Stimulated activated naive CD8-positive, alpha-beta T cell treated with anti-CD3 and anti-CD28 coated beads, Interleukin-15, Interleukin-2, amounts not matched to agents 100 ng/mL and 50 ng/mL, for 24 hours (primary cell): ENCODE measurements around the gene GH1.
"Not testable (repeated sequence)": the region's sequence is repeated elsewhere in the genome, so short reads cannot be mapped to it uniquely, and the experiment has no call there.

ENCODE experiments used
- H3K27ac Mint-ChIP-seq: one replicate; pipeline ENCODE4 v1.8.0; 2021; ENCODE audit warnings: mild to moderate bottlenecking, mixed read lengths
- H3K27me3 Mint-ChIP-seq: one replicate; pipeline ENCODE4 v1.8.0; 2021; ENCODE audit warnings: mixed read lengths
- H3K36me3 Mint-ChIP-seq: one replicate; pipeline ENCODE4 v1.8.0; 2021; ENCODE audit warnings: low read depth, mixed read lengths
- H3K4me1 Mint-ChIP-seq: one replicate; pipeline ENCODE4 v1.8.0; 2021; ENCODE audit warnings: low read depth, mixed read lengths
- H3K4me3 Mint-ChIP-seq: one replicate; pipeline ENCODE4 v1.8.0; 2021; ENCODE audit warnings: mild to moderate bottlenecking, mixed read lengths
- H3K9me3 Mint-ChIP-seq: one replicate; pipeline ENCODE4 v1.8.0; 2021; ENCODE audit warnings: mixed read lengths

GH1 gene

GRCh38 chr17:63937319-63937718, 18.7 kb upstream of the GH1 start:
- Mint-ChIP-seq H3K27ac (no peak overlapping the region), H3K4me1 (peaks cover 21% of the 10 kb centered on the region), H3K4me3 (no peak overlapping the region), H3K36me3 (no peaks in the 10 kb centered on the region), H3K27me3 (no peaks in the 10 kb centered on the region), H3K9me3 (no peaks in the 10 kb centered on the region)

DNA sequence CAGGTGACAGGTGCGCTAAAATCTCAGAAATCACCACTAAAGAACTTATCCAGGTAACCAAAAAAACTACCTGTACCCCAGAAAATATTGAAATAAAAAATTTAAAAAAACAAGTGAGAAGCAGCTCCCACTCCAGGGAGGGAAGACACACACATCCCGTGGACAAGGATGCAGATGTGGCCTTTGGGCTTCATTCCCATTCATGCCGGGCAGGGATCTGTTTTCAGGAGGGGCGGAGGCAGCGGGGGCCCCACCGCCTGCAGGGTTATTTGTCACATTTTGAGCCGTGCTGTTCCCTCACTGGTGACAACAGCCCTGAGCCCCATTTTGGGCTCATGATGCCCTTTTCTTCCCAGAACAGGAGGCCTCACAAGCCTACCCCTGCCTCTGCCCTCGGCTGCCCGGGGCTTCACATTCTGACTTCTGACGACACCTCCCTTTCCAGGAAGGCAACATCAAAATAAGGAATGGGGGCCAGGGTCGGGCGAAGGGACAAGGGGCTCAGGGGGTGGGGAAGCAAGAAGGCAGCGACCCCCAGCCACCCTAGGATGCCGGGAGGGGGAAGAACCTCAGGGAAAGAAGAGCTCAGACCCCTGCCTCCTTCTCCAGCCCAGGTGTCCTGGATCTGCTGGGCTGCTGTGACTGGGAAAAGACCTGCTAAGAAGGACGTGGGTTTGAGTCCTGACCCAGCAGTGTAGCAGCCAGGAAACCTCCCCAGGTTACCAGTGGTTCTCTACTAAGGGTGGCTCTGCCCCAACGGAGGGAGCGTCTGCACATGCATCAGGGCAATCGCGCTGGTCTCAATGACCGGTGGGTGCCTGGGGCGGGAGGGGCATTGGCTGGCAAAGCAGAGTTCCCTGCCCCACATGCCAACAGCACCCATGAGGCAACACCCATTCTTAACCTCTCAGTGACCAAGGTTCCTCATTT, 15.8 kb upstream of the GH1 start:
- no peaks in the 10 kb centered on the region for H3K36me3 Mint-ChIP-seq
- H3K27me3 Mint-ChIP-seq: no peaks in the 10 kb centered on the region
- no peak overlapping the region for H3K4me3 Mint-ChIP-seq
- peaks cover 35% of the 10 kb centered on the region for H3K4me1 Mint-ChIP-seq
- no peaks in the 10 kb centered on the region for H3K9me3 Mint-ChIP-seq
- no peak overlapping the region for H3K27ac Mint-ChIP-seq

GRCh38 chr17:63933598-63933997, 15.0 kb upstream of the GH1 start:
- Mint-ChIP-seq H3K27ac (no peak overlapping the region), H3K9me3 (no peaks in the 10 kb centered on the region), H3K36me3 (no peaks in the 10 kb centered on the region), H3K4me3 (no peak overlapping the region), H3K27me3 (no peaks in the 10 kb centered on the region), H3K4me1 (peaks cover 30% of the 10 kb centered on the region)

DNA sequence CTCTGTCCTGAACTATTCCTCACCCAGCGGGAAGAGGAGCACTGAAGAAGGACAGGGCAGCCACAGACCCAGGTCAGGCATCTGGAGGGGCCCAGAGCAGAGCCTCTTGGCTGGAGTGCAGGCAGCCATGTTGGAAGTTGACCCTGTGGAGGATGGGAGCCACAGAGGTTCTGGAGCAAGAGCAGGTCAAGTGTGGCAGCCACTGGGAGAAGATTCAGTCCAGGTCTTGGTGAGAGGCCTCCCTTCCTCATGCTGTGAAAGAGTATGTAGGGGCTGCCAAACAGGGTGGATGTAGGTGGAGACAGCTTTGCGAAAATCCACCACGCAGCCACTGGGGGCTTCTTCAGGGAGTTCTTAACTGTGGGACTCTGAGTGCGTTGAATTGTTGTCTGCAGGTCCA, 14.1 kb upstream of the GH1 start:
- Mint-ChIP-seq H3K4me3 (peak overlapping the region; percentile 93), H3K36me3 (no peaks in the 10 kb centered on the region), H3K27me3 (no peaks in the 10 kb centered on the region), H3K9me3 (no peaks in the 10 kb centered on the region), H3K27ac (peak overlapping the region; percentile 74), H3K4me1 (peaks cover 28% of the 10 kb centered on the region)

DNA sequence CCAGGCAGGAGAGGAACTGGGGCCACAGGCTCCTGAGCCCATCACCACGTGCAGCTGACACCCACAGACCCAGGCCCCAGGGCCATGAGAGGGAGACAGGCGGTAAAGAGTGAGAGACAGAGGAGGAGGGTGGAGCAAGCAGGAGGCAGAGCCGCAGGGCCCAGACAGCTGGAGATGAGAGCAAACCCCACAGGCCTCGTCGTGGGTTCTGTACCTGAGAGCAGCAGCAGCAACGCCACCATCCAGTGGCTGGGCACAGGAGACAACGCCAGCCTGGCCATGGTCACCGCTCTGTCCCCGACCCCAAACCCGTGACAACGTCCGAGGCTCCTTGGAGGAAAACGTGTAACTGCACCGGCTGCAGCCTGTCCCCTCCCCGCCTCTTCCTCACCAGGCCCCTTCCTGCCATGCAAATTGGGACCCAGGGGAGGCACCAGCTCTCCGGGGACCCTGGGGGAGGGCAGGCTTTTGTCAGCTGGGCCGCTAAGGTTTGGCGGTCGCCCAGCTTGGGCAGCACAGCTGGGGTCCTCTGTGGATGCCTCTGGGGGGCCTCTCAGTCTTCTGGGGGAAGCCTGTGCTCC, 13.4 kb upstream of the GH1 start, which contains the start of gene CD79B:
CD79B (minus strand) TSS at position 351 of the 581 bp plus-strand sequence; CDS start at position 281, 70 bp downstream.
- peaks cover 28% of the 10 kb centered on the region for H3K4me1 Mint-ChIP-seq
- H3K4me3 Mint-ChIP-seq: peak within 1 kb of the TSS; percentile 93
- H3K27ac Mint-ChIP-seq: peak within 1 kb of the TSS; percentile 96
- no peaks in the 10 kb centered on the region for H3K36me3 Mint-ChIP-seq
- no peaks in the 10 kb centered on the region for H3K27me3 Mint-ChIP-seq
- H3K9me3 Mint-ChIP-seq: no peaks in the 10 kb centered on the region

DNA sequence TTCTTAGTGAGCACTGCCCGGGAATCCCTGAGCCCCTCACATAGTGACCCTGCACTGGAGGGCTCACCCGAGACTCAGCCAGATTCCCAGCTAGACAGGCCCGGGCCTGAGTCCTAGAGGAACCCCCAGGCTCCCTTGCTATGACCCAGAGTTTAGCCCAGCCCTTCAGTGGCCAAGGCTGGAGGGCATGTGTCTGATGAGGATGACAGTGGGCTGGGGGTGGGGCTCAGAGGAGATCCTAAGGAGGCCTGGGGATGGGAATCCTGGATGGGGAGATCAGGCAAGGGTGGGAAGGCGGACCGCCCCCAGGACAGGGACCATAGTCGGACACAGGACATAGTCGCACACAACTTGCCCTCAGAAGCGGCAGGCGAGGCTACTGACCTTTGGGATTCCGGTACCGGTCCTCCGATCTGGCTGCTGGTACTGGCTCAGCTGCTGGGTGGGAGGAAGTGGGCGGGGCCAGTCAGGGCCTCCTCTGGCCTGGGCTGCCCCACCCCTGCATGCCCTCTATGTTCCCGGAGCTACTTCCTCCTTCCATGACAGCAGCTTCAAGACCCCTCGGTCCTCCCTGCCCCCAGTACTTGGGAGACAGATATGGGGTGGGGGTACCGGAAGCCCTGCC, 12.4 kb upstream of the GH1 start:
- Mint-ChIP-seq H3K4me1 (peaks cover 28% of the 10 kb centered on the region), H3K36me3 (no peaks in the 10 kb centered on the region), H3K4me3 (peak overlapping the region; percentile 93), H3K27ac (peak overlapping the region; percentile 96), H3K27me3 (no peaks in the 10 kb centered on the region), H3K9me3 (no peaks in the 10 kb centered on the region)

DNA sequence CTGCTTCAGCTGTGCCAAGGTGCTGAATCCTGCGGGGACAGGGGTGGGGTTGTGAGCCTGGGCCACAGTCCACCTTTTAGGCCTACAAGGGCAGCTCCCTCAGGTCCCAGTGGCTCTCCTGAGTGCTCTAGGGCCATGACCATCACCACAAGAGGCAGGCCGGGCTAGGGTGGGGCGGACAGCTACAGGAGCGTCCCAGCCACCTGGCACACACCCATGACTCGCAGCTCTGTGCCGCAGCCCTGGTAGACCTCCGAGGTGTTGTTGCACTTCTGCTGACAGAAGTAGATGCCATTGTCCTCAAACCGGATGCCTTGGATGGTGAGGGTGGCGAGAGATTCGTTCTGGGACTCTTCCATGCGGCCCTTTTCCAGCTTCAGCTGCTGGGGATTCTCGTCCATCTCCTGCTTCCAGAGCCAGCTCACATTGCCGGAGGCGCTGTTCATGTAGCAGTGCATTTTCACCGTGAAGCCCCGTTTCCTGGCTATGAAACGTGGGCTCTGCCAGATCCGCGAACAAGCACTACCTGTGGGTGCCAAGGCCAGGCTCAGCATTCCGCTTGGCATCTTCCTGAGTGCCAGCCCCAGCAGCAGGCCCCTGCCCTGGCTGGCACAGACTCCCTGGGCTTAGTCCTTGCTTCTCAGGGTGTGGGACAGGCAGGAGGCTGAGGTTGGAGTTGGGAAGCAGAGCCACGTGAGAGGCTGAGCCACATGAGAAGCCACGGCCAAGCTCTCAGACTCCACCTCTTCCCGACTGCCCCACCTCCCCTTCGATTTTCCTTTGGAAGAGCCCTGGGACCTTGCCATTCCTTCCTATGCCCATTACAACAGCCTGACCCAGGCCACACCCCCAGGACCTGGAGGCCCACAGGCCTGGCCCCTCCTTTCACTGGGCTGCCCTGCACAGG, 11.5 kb upstream of the GH1 start:
- no peaks in the 10 kb centered on the region for H3K36me3 Mint-ChIP-seq
- H3K4me3 Mint-ChIP-seq: peak overlapping the region; percentile 93
- peak overlapping the region; percentile 34 for H3K27ac Mint-ChIP-seq
- H3K9me3 Mint-ChIP-seq: no peaks in the 10 kb centered on the region
- peaks cover 28% of the 10 kb centered on the region for H3K4me1 Mint-ChIP-seq
- H3K27me3 Mint-ChIP-seq: no peaks in the 10 kb centered on the region

DNA sequence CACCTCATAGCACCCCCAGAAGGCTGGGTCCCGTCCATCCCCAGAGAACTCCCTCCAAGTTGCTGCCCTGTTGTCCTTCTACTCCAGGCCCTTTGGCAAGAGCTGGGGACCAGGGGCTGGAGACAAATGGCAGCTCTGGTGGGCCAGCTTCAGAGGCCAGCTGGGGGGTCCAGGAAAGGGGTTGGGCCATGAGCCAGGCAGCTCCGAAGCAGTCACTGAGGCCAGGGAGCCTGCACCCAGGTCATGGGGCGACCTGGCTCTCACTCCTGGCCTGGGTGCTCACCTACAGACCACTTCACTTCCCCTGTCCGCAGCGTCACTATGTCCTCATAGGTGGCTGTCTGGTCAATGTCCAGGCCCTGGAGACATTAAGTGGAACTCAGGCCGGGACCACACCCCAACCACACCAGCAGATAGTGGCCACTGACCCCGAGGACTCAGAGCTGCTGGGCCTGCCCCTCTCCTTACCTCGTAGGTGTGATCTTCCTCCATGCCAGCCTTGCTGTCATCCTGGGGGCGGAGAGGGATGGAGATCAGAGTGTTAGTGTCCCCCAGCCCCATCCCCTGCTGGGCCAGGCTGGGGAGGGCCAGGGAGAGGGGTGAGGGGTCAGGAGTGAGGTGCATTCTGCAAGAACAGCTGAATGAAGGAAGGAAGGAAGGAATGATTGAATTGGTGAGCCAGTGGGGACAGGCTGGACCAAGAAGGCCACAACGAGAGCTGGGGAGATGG, 10.5 kb upstream of the GH1 start:
- H3K4me1 Mint-ChIP-seq: peaks cover 28% of the 10 kb centered on the region
- no peak overlapping the region for H3K27ac Mint-ChIP-seq
- H3K36me3 Mint-ChIP-seq: no peaks in the 10 kb centered on the region
- peak overlapping the region; percentile 42 for H3K4me3 Mint-ChIP-seq
- H3K27me3 Mint-ChIP-seq: no peaks in the 10 kb centered on the region
- no peaks in the 10 kb centered on the region for H3K9me3 Mint-ChIP-seq

GRCh38 chr17:63928172-63928666, 9.6 kb upstream of the GH1 start:
- no peak overlapping the region for H3K4me3 Mint-ChIP-seq
- no peaks in the 10 kb centered on the region for H3K9me3 Mint-ChIP-seq
- peaks cover 26% of the 10 kb centered on the region for H3K4me1 Mint-ChIP-seq
- H3K27me3 Mint-ChIP-seq: no peaks in the 10 kb centered on the region
- H3K27ac Mint-ChIP-seq: no peak overlapping the region
- H3K36me3 Mint-ChIP-seq: no peaks in the 10 kb centered on the region

DNA sequence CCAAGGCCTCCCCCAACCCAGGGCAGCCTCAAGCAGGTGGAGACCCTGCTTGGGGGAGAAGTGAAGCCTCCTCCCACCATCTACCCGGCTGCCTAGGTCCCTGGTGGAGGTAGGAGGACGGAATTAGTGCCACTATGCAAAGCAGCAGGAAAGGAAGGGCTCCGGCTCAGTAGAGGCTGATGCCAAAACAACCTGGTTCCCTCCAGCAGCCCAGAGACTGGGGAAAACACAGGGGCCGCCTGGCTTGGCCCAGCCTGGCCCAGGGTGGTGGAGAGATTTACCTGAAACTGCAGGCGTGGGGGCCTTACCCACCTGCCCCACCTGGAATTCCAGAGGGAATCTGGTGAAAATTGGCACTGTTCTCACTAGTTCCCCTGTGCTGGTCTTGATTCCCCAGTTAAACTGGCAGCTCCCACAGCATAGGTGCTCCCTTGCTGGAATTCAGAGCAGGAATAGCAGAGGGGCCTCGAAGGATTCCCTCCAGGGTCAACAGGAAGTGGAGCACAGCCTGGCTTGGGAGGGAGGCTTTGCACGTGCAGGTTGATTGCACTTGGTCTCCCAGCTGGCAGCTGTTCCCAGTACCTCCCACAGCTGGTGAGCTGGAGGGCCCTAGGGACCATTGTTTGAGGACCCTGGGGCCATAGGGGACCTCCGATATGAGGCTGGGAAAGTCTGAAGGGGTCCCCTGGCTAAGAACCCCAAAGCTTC, 9.0 kb upstream of the GH1 start:
- H3K27ac Mint-ChIP-seq: no peak overlapping the region
- no peak overlapping the region for H3K4me3 Mint-ChIP-seq
- no peaks in the 10 kb centered on the region for H3K9me3 Mint-ChIP-seq
- H3K36me3 Mint-ChIP-seq: no peaks in the 10 kb centered on the region
- H3K4me1 Mint-ChIP-seq: peaks cover 20% of the 10 kb centered on the region
- H3K27me3 Mint-ChIP-seq: no peaks in the 10 kb centered on the region

DNA sequence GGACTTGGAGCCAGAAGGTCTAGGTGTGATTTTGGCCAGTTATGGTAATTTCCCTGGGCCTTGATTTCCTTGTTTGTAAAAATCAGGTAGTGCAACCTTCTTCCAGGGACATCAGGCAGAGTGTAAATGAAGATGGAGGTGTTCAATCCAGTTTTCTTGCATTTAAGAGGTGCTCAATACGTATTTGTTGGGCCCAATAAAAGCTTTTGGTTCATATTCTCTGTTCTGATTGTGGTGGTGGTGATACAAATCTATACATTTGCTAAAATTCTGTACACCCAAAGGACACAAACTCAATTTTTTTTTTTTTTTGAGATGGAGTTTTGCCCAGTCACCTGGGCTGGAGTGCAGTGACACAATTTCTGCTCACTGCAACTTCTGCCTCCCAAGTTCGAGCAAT, 7.5 kb upstream of the GH1 start:
- H3K27ac Mint-ChIP-seq: no peak overlapping the region
- H3K36me3 Mint-ChIP-seq: no peaks in the 10 kb centered on the region
- peaks cover 9% of the 10 kb centered on the region for H3K4me1 Mint-ChIP-seq
- no peaks in the 10 kb centered on the region for H3K27me3 Mint-ChIP-seq
- H3K4me3 Mint-ChIP-seq: no peak overlapping the region
- H3K9me3 Mint-ChIP-seq: no peaks in the 10 kb centered on the region

DNA sequence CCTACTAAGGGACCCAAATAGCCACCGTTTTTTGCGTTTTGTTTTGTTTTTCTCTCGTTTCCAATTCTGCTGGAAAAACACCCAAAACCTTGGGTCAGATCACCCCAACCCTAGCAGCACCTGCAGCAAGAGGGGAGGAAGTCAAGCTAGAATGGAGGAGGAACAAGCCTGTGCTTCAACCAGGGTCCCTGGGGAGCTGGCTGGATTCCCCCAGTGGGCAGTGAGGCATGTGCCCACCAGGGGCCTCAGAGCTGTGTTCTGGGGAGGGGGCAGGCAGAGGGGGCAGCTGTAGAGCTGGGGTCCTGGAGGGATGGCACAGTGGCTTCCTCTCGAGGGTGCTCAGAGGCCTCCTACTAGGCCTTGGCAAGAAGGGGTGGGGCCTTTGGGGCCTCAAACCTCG, 7.0 kb upstream of the GH1 start:
- no peaks in the 10 kb centered on the region for H3K27me3 Mint-ChIP-seq
- H3K27ac Mint-ChIP-seq: peak overlapping the region; percentile 8
- H3K4me1 Mint-ChIP-seq: peaks cover 4% of the 10 kb centered on the region
- H3K4me3 Mint-ChIP-seq: no peak overlapping the region
- H3K36me3 Mint-ChIP-seq: no peaks in the 10 kb centered on the region
- no peaks in the 10 kb centered on the region for H3K9me3 Mint-ChIP-seq

DNA sequence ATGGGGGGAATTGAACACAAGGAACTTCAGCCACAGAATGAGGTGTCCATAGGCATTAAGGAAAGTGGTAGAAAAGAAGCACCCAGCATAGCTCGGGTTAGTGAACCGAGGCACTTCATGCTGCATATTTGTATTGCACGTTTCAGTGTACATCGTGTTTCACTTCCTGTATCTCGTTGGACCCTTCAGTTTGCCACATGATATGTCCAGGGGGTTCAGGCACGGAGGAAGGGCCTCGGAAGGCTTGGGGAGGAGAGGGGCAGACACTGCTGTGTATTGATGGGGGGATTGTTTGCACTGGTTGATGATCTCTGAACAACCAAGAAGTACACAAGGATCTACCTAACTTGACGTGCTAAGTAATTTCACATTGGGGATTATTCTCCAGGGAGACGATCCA, 3.8 kb upstream of the GH1 start:
- peaks cover 16% of the 10 kb centered on the region for H3K4me1 Mint-ChIP-seq
- not testable (repeated sequence) for H3K27ac Mint-ChIP-seq, H3K27me3 Mint-ChIP-seq, H3K4me3 Mint-ChIP-seq, H3K36me3 Mint-ChIP-seq, H3K9me3 Mint-ChIP-seq
